HG03432 (cell line): ENCODE results near the gene MEF2C.

Source experiments
- ATAC-seq: cut with Tn5 transposase; IDR thresholded peaks from one replicate; pipeline ENCODE4 v1.9.1; 2021; ENCODE audit warnings: mild to moderate bottlenecking, moderate library complexity; ENCODE audit not compliant: unreplicated experiment

The MEF2C gene

DNA sequence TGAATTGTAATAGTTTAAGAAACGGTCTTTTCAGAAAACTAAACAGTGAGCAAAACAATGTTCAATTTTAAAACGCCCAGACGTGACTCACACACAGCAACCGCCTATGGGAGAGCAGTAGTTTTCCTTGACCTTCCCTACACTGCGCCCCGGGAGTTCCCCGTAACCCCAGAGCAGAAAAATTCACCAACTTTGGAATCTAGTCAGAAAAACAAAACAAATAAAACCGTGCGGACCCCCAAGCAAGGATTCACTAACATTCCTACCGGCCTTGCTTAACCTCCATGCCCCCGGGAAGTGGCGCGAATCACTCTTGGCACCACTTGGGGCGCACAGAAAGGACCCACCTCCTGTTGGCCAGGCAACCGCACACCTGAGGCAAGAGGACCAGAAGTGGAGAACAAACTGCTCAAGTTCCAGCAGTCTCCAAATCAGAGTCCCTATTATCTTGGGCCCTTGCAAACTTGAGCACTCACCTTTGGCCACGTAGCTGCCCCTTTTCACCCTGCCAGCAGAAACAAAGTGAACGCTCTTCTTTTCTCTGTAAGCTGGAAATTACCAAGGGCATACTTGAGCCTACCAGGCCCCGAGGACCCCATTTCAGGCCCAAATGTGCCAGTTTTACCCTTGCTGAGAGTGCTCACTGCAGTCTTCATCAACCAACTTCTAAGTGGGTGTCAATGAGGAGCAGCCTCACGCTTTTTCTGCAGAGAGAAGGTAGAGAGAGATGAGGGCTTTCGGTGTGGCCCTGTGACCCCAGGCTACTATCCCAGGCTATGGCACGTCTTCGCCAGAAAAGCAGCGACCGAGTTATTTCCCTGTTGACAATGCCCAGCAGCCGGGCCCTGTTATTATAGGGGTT is 189.7 kb downstream of the MEF2C start:
- ATAC-seq: peak; percentile 32

GRCh38 chr5:88691945-88692868 is 190.8 kb downstream of the MEF2C start:
- no peak for ATAC-seq

GRCh38 chr5:88691230-88691582 is 191.8 kb downstream of the MEF2C start:
- ATAC-seq: peak; percentile 8

DNA sequence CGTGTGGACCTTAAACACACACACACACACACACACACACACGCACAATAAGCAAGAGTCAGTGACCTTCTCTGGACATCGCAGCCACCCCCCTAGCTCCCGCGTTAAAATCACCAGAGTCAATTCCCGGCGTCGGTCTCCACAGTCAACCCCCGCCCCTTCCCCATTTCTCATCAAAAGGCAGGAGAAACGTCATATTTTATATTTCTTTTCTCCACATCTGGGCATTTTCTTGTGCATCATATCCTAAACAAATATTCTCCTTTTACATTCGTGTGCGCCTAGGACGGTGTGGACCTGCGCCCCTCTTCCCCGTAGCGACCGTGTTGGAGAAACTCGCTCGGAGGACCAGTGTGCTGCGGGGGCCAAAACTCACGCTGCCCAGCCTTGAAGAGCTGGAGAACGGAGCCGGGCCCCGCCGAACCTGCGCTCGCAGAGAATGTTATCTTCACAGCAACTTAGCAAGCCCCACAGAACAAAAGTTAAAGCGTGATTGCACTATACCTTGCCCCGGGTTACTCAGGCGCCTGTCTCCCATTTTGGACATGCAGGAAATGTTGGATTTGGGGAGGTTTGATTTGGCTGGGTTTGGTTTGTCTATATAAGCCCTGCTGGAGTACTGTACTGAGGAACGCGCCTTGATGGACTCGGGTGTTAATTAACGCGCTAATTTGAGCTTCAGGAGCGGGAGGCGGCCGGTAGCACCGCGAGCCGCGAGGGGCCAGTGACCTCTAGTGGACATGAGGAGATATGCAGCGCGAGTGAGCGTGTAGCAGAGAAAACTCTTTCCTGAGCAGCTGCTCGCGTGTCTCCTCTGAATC is 192.4 kb downstream of the MEF2C start:
- ATAC-seq: peak; percentile 83

GRCh38 chr5:88689668-88690408 is 193.1 kb downstream of the MEF2C start:
- no peak for ATAC-seq

GRCh38 chr5:88688984-88689667 is 193.9 kb downstream of the MEF2C start:
- no peak for ATAC-seq

DNA sequence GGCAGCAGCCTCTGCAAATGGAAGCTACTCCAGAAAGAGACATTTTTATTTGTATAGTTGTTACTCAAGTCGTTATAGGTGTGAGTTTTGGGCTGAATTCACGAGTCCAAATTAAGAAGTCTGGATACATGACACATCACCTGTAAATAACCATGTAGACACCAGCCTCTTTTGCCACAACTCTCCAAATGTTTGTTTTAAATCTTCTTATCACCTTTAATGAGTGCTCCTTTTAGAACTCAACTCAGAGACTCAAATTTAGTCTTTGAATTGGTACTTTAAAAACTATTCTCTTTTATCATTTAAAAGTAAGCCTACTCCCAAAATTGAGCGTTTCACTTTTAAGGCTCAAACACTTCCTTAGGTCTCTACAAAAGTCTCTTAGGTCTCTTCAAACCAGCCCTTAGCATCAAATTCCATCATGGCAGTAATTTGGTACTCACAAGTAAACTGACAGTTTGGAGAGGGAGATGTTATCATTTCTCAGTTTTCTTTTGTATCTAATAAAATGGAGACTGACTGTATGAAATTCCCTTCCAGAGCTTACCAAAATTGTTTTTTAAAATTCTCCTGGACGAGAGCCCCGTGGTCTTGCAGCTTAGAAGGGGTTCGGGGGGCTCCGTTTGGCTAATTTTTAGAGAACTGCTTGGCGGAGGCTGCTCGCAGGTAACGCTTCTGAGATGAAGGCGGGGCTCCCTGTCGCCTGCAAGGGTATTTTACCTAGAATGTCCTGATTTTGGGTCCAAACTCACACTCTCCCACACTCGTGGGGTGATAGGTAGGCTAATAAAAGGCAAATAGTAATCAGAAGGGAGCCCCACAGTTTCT is 194.6 kb downstream of the MEF2C start:
- no peak for ATAC-seq

DNA sequence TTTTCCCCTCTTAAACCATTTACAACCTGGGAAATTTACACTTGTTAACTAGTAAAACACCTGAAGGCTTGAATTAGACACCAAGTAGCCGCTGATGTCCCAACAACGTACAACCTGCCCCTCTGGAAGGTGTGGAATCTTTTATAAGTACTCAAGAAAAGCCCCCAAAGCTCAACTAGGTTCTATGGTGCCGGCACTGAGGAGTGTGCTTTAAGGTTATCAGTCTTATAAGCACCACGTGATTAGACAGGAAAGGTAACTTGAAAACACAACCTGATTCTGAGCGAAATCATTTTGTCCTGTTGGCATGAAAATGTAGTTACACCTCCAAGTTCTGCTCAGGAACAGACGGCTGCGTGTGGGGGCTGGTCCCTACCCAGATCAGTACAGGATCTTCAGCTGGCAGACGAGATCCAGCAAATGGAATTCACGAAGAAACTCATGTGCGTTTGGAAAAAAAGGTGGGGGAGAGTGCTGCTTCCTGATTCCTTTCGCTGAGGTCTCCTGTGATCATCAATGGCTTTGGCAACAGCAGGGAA is 195.5 kb downstream of the MEF2C start:
- ATAC-seq: no peak

DNA sequence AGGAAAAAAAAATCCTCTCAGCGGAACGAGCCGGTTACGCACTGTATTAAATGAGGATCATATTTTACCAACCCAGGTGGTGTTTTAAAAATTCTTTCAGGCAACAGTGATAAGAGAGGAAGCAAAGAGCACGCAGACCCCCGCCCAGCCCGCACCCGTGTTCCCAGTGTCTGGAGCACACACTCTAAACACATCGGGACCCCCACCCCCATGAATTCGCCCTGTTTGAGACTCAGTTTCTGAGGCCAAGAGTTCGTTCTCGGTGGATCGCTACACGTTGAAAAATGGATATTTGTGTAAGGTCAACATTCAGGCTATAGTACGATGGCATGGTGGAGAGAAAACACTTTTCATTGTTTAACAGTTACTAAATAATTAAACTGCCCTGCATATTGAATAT is 196.3 kb downstream of the MEF2C start:
- no peak for ATAC-seq

- ATAC-seq: no peak
Measured at GRCh38 chr5:88685591-88686541, 197.1 kb downstream of the MEF2C start.

- ATAC-seq: peak; percentile 62
Measured at GRCh38 chr5:88683506-88684135, 199.4 kb downstream of the MEF2C start.

DNA sequence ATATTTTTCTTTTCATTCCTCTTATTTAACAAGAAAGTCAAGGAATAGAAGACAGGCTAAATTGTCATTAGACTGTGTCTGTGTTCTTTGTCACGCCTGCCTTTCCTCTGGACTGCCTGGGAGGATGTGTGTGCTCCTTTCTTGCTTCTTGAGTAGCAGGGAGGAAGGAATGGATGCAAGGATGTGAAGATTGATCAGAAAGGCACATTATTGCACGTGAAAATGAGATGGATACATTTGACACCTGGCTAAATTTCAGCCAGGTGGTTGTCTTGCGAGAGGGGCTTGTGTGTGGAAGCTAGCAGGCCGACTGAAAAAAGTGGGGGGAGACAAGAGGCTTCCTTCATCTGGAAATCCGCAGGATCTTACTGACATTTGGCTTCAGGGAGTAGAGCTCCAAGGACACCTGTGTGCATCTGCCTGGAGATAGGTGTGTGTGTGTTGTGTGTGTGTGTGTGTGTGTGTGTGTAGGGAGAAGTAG is 200.1 kb downstream of the MEF2C start:
- ATAC-seq: no peak

GRCh38 chr5:88682131-88682530 is 200.9 kb downstream of the MEF2C start:
- no peak for ATAC-seq

GRCh38 chr5:88681211-88681803 is 201.7 kb downstream of the MEF2C start:
- ATAC-seq: no peak

GRCh38 chr5:88680253-88681132 is 202.5 kb downstream of the MEF2C start:
- ATAC-seq: peak; percentile 81
